Measurements from ENCODE around the gene CLRN2.

CLRN2 gene, protein sequence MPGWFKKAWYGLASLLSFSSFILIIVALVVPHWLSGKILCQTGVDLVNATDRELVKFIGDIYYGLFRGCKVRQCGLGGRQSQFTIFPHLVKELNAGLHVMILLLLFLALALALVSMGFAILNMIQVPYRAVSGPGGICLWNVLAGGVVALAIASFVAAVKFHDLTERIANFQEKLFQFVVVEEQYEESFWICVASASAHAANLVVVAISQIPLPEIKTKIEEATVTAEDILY

DNA sequence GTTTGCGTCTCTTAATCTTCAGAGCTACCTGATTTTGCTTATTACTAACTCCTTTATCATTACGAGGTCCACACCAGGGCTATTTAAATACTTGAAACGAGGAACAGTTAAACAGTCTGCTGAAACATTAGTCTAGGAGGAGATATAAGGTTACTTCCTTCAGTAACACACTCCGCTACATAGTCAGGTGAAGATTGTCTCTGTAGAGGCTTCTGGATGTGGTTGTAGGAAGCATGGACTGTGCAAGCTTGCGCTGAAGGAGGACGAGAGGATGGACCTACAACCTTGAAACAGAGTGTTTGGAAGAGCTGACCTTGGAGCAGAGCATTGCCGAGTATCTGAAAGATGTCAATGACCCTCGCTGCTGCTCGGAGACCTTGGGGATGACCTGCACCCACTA lies at the start of gene CLRN2:
TSS of gene CLRN2 (plus strand) at position 301 of the 400 bp plus-strand sequence. CDS start 102 bp downstream, outside the sequence.
- no peak for DNase-seq

DNA sequence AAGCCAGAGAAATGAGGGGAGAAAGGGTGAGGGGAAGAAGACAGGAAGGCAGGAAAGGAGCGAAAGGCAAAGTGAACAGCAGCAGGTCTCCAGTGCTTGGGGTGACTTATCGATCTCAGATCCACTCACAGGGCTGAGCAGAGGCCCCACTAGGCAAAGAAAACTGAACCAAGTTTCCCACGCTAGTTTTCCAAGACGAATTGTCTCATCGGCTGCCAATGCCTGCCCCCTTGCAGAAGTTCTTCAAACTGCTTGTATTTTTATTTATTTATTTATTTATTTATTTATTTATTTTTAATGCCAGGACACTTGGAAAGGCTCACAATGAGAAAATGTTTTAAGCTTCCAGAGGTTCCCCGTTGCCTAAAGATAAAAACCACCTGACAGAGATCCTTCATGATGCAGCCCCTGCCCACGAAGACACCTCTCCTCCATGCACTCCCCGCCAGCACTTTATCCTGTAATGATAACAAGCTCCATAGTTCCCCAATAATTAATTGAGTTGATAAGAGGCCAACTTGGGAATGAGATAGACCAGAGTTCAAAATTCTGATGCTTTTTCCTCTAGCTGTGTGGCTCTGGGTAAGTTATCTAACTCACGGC lies 46.2 kb upstream of the CLRN2 start:
- peak in 1 of 2 donors; percentile 3 for DNase-seq

DNA sequence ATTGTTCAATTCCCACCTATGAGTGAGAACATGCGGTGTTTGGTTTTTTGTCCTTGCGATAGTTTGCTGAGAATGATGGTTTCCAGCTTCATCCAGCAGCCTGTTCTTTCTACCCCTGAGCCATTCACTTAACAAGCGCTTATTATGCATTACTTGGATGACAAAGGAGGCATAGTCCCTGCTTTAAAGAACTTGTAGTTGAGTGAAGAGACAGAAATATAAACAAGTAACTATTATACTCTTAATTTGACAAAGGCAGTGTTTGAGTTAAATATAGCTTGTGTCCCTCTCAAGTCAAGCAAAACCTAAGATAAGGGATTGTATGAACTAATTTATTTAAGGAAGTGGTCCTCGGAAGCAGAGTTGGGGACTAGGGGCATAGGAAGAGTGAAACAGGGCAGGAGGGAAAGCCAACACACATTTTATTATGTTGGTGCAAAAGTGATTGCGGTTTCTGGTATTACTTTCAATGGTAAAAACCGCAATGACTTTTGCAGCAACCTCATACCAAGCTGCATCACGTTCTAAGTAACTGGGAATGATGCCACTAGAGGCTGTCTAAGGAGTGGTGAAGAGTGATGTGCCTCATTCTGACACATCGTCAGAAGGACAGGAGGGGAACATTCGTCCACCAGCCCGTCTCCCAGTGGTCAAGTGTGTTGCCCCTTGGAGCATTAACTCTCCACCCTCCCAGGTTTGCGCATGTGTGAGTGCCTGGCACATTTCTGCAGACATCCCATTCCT lies 44.9 kb upstream of the CLRN2 start:
- no peak for DNase-seq

DNA sequence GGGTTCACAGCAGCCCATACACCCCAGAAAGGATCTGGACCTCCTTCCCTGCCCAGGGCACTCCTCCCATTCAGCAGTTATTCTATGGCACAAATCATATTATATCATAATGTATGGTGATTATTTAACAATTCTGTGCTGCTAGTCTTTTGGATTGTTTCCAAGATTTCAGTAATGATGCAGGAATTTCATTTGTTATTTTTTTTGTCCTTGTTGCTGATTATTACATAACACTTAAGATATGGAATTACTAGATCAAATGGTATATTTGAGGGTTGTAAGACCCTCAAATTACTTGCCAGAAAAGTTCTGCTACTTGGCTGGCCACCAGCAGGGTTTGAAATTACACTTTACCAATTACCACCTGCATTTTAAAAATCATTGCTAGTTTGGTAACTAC lies 39.5 kb upstream of the CLRN2 start:
- no peak for DNase-seq

DNA sequence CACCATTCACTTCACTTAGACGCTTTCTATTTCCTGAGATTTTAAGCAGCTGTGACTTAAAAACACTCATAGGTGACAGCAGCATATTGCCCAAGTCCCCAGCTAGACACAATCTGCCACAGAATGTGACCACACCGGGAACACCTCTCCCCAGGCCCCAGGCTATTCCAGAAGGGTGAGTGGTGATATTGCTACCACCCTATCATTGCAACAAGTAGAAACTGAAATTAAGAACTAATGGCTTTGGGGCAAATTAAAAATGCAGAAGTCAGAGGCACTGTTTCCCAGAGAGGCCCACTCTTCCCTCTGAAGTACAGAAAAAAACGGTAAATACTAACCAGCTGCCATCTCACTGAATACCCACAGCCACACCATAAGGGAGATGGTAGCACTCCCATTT lies 38.1 kb upstream of the CLRN2 start:
- DNase-seq = peak in 1 of 2 donors; percentile 14

DNA sequence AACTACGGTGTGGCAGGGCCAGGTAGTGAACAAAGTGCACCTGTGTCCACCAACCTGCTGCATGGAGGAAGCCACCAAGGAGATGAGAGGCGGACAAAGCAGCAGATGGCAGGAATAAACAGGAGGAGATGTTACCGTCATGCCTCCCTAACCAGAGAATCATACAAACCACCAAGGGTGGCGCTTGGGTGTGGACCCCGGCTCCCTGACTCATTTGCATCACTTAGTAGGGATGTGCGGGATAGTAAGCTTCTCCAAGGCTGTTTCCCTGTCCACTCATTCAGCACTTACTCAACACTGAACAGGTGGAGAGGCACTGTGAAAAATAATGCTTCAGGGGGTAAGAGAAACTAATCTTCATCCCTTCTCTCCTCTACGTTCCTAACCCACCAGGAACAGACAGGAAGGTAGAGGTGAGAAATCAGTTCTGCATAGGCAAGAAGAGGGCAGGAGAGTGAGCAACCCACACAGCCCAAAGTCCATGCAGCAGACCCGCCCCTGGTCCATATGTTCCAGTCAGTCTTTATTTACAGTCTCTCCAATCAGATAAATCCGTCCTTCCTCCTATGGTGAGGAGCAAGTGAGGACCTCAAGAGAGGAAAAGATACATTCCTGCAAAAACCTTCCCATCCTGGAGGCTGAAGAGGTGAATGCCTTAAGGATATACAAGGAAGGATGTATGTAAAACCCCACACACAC lies 37.0 kb upstream of the CLRN2 start:
- DNase-seq = no peak

DNA sequence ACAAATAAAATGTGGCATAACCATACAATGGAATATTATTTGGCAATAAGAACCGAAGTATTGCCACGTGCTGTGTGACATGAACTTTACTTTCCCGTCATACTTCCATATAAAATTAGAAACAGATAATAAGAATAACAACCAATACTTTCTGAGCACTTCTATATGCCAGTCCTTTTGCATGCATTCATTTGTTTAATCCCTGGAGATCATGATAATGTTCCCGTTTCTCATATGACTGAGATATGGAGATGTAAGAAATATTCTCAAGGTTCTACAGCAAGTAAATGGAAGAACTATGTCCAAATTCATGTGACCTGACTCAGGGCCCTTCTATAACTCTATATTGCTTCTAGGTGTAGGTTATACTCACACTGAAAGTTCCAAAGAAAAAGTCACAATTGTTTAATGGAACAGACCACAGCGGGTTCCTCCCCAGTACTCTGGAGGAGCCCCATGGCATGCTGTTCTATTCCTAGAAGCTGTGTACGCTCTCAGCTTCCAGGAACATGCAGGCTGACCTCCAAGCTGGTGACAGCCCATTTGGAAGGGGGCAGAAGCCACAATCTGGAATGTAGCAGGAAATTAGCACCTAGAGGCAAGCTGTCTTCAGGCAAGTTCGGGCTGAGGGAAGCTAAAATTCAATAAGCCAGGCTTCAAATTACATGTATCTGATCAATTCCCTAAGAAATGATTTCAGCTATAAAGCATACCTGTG lies 34.6 kb upstream of the CLRN2 start:
- no peak for DNase-seq

DNA sequence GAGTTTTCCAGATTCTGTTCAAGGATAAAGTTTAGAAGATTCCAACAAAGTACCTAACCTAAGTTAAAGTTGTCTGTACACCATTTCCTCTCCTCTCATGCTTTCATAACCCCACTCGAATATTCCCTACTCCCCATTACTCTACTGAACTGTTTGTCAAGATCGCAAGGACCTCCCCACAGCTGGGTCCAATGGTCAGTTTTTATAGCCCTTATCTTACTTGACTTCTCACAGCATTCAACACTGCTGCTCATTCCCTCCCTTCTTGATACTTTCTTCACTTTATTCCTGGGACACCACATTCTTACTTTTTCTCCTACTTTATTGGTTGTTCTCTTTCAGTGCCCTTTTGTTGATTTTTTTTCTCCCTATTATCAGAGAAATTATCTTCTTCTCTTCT lies 34.0 kb upstream of the CLRN2 start:
- no peak for DNase-seq

DNA sequence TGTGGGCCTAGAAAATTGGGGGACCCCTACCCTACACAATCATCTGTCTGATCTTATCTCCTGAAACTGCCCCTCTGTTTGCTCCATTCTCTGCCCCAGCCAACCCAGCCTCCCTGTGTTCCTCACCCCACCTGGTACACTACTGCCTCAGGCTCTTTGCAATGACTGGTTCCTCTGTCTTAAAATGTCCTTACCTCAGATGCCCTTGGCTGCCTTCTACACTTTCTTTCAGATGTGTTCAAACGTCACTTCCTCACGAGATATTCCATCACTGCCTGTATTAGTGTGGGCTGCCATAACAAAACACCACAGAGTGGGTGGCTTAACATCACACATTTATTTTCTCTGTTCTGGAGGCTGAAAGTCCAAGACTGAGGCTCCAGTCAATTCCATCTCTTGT lies 32.2 kb upstream of the CLRN2 start:
- DNase-seq = no peak

DNA sequence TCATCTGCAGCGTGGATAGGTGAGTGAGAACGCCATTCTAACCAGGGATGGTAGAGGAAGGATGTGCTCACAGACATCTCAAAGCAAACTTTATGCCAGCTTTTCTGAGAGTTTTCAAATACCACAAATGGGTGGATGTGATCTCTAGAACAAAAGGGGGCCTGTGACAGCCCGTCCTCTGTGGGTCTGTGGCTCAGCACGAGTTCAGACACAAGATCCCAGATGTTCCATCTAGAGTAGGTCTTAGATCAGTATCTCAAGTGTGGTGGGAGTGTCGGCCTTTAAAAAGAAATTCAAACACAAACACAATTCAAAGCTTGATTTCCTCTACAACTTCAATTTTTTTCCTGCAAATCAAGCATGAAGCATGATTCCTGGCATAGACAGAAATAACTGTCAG lies 25.8 kb upstream of the CLRN2 start:
- DNase-seq = no peak

DNA sequence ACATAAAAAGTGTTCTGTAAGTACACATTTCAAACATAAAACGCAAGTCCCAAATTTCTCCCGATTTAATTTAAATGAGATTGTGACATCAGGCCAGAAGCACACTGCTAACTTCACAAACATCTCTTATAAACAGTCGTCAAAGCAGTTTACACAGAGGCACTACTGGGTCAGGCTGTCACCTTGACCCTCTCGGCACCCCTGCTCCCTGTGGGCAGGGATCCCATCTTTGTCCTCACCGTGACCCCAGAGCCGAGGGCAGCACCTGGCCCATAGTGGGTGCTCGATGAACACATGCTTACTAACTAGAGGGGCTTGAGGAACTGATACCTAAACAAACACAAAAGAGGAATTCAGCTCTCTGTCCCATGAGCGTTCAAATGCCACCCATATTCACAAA lies 25.2 kb upstream of the CLRN2 start:
- DNase-seq = no peak

DNA sequence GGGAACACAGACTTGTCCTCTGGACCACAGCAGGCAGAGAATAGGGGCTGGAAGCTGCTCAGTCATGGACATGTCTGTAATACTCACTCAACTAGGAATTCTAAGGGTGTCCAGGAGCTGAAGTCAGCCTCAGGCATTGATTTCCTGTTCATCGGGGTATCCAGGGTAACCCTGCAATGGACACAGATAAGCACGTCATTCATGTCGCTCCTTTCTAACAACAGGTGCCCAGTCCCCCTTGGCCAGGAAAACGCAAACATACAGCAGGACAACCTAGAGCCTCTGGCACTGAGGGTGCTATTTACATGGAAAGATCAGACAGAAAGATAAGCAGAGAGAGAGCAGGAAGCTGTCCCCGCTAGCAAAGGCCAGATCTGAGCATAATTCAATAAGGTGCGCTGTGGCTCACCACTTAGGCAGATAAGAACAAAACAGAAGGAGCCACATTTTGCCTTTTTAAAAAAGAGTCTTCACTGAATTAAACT lies 24.3 kb upstream of the CLRN2 start:
- no peak for DNase-seq

DNA sequence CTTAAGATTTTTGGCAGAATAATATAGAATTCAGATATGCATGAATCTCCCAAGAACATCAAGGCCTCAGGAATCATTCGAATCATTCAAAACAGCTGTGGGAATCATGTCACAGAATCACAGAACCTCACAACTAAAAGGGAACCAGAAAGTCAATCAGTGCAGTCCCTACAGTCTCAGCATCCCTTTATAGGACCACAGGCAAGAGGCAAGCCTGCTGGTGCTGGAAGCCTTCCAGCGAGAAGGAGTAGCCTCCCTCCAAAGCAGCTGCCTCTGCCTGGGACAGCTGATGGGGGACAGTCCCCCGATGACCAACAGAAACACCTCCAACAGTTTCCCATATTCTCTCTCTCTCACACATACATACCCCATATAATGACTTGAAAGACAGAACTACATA lies 23.8 kb upstream of the CLRN2 start:
- no peak for DNase-seq

DNA sequence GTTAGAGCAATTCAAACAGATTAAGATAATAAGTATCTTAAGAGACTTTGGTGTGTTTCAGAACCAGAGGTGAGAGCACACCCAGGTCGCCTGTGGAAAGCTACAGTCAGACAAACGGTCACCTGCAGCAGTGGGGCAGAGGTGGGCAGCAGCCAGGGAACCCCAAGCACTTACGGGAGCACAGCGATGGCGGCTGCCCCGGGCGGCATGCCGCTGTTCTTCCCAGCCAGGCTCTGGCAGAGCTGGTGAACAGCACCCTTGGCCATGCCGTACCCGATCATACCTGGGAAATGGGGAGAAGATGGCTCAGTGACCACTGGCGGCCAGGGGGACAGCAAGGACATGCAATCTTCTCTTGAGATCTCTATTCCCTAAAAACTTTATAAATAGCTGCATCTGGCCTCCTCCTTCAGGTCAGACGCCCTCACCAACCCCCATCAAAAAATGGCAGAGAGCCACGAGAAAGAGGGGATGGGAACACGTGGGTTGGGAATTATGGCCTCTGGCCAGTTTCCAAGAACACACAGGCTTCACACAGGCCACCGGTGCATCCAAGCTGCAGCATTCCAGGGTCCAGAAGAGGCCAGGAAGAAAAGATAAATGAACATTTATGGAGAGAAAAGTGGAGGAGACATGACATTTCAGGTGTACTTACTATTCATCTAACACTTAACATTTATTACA lies 22.8 kb upstream of the CLRN2 start:
- DNase-seq = no peak

DNA sequence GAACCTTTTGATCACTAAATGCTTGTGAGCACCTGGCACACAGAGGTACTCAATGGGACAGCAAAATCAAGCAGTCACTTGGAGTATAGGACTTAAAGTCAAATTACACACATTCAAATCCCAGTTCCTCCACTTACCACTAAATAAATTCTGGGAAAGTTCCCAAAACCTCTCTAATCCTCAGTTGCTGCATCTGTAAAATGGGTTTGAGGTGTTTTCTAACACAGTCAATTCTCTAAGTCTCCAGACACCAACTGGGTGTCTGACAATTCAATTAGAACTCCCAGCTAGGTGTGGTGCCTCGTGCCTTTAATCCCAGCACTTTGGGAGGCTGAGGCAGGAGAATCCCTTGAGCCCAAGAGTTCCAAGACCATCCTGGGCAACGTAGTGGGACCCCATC lies 22.1 kb upstream of the CLRN2 start:
- DNase-seq = no peak

DNA sequence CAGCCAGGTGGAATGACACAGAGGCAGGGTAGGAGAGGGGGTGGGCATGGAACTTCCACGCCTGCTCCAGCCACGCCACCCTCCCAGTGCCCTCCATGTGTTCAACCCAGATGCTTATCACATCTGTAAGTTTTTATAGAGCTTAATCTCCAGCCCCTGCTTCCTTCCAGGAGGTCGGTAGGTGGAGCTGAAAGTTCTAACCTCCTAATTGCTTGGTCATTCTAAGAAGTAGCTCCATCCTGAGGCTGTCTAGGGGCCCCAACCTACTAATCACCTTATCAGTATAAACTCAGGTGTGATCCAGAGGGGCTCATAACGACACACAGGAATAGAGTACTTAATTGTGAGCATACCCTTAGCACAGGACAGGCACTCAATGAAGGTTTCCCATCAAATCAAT lies 21.3 kb upstream of the CLRN2 start:
- no peak for DNase-seq

DNA sequence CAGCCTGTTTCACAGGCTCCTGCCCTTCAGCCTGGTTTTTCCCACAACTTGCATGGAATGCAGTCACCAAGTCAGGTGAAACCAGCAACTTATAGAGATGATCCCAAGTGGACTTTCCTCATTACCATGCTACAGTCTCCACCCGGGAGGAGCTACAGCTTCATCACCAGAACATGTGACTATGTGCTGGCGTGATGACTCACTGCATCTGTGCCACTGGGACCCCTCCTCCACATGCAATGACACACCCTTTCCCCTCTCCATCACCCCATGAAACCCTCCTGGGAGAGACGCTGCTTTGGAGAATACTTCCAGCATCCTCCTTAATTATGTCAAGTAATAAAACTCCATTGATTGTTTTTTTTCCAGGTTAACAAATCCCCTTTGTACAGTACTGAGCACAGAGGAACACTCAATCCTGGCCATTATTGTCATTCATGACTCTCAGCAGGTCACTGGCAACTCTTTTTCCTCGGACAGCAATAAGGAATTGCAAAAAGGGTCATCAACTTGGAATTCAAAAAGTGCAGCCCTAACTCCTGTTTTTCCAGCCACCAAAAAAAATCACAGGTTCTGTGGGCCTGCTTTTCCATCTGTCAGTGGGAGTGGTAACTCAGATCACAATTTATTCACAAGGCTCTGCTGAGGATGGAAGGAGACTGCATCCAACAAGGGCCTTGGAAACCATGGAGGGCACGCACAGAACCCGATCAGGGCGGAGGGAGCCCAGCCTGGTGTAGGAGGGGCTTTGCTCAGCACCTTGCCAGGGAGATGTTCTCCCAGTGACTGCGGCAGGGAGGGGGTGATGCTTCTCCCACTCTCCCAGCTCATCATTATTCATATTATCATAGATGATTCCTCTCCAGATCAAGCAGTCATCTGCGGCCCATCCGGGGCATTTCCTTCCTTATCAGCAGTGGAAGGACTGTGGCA lies 20.4 kb upstream of the CLRN2 start:
- DNase-seq = no peak

DNA sequence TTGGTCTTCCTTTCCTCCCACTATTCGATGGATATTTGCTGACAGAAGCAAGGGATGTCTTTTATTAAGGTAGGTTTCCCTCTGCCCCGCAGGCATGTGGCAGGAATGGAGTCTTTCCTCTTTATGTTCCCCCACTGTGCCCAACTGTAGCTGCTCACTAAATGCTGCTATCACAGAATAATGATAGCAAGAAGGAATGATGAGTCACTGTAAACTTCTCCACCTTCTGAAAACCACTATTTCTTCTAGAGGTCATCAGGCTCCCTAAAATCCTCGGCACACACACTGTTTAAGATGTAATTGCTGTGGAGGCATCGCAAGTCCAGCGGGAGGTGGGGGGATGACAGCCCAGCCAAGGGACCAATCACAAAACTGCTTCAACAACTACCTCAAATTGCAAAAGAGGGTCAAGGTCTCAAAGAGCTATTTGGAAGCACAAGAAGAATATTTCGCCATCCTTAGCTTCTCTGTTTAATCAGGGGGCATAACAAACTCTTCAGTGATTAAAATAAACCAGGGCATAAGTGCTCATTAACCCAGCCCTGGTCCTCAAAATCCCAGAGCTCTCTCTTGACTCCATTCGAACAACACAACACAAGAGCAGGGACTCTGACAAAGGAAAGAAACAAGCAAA lies 17.0 kb upstream of the CLRN2 start:
- no peak for DNase-seq

DNA sequence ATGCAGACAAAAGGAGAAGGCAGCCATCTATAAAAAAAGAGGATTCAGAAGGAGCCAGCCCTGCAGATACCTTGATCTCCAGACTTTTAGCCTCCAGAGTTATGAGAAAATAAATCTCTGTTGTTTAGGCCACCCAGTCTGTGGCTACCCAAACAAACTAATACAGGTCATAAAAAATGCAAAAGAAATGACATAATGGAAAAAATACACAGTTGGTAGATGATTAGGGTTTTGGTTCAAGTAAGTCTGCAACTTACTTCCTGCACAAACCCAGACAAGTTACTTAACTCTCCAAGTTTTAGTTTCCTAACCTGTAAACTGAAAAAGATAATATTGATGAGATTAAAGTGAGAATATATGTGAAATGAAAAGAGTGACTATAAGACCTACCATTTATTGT lies 14.4 kb upstream of the CLRN2 start:
- no peak for DNase-seq

DNA sequence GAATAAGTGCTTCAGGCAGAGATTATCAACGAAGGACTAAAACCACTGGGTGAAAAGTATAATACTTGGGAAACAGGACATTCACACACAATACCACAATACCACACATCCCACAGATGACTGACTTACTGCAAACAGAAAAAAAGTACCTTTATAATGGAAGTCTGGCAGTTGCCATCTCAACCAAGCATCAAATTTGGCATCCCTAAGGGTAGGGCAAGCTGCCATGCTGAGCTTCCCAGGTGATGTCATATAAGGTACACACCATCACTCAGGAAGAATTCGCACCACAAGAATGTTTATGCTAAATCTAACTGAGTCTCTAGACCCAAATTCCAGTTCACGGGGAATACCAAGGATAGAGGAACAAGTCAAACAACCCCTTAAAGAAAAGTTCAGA lies 12.2 kb upstream of the CLRN2 start:
- no peak for DNase-seq

DNA sequence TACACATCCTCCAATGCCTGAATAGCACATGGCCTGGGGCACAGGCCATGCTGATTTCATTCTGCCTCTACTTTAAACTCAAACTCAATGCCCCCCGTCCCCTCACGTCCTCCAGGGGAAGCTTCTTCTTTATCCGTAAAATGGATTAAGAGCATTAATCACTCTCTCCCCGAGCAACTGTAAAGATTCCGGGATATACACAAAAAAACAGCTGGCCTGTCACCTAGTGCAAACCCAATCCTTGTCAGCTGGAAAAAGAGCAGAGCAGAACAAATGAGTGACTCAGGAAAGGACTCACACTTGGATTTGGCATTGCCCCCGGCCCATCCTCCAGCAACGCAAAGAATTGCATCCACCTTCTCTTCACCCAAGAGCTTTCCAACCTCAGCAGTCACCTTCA lies 10.9 kb upstream of the CLRN2 start:
- no peak for DNase-seq

All from CD4-positive, alpha-beta T cell treated with Interferon alpha-2 for 1 hour (primary cell).